ENCODE measurements around the gene MEIS1.
"Not testable (repeated sequence)": the region's sequence is repeated elsewhere in the genome, so short reads cannot be mapped to it uniquely, and the experiment has no call there.

Gene MEIS1

GRCh38 chr2:66470199-66470598 lies 35.3 kb downstream of the MEIS1 start:
- no peak for DNase-seq

GRCh38 chr2:66472225-66472843 lies 37.4 kb downstream of the MEIS1 start:
- no peak for DNase-seq

- no peak for DNase-seq
Measured at GRCh38 chr2:66477135-66477842, 42.4 kb downstream of the MEIS1 start.

- DNase-seq, result no peak
Measured at GRCh38 chr2:66478299-66478698, 43.4 kb downstream of the MEIS1 start.

DNA sequence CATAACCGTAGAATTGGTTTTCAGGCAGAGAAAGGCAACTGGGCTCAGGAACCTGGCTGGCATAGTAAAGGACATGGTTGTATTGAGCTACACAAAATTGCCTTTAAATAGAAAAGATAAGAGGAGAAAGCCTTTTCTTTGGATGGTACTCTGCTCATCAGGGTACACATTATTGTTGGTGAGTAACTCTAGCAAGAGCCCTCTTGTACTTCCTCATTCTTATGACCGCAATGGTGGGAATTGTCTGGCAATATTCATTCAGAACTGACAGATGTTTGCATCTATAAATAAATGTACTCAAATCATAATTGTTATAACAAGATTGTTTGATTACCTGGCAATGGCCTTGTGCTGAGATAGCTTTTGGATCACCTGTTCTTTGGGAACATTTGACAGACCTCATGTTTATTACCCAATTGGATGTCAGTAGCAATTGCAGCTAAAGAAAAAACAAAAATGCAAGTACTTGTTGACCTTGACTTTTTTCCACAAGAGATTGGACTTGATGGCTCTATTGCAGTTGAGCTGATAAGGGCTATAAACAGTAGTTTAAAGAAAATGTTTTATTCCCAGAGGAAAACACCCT lies 43.9 kb downstream of the MEIS1 start:
- DNase-seq, result no peak

DNA sequence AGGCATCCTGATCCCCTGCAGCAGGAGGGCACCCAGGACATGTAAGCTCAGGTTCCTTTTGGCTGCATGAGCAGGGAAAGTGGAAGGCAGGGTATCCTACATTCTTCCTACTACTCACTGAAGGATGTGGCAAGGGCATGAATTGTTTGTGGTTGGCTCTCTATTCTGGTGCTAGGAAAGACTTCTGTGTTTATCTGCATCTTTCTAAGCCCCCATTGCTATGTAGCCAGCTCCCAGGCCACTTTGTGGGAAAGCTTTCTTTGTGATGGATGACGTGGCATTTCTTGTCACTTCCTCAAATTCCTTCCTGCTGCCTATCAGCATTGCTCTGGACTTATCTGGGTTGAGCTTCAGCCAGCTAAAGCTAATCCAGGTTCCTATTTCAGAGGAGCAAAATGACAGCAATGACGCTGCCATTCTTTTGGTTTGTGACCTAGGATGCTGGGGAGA lies 46.2 kb downstream of the MEIS1 start:
- DNase-seq, result no peak

GRCh38 chr2:66485252-66485651 lies 50.3 kb downstream of the MEIS1 start:
- DNase-seq, result not testable (repeated sequence)

DNA sequence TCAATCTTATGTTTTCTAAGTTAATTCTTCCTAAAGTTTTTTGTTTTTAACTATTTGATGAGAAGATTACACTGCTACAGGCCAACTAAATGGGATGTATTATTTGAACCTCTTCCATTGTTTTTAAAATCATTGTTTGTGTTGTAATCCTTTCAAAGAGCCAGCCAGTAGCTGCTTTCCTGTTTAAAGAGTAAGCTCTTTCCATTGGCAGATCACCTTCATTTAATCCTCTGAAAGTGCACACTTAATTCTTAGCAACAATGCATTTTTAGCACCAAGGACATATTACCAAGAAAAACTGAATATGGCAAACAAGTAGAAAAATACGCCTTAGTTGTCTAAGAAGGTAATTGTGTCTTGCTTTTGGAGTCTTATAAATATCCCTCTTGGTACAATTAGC lies 54.0 kb downstream of the MEIS1 start:
- no peak for DNase-seq

DNA sequence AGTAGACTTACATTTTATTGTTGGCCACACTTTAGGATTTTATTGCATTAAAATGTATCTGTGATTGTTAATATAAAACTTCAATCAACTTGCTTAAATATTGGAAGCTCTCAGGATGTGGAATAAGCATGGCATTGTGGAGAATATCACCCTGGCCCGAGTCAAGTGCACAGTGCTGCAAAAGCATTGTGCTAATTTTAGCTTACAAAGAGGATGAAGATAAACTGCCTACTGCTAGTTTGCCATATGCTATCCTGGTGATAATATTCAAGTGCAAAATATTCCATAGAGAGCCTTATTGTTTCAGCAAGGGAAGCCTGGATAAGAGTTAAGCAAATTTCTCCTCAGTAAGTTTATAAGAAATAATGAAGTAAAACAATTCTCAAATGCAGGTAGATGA lies 54.5 kb downstream of the MEIS1 start:
- no peak for DNase-seq

DNA sequence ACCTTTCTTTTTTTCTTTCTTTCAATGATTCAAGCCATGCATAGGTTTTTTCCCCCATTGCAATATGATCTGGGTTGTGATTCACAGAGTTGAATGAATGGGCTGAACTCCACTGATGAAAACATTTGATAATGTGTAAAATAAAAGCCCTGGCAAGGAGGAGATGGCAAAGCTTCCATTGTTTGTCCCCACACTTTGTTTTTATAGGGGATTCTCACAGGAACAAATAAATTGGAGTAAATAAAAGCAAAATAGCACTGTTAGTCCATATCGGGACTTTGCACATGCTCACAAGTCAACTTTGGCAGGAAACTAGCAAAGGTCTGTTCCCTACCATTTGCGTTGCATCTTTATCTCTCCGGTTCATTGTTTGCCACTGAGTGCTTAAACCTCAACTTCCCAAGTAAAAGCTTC lies 55.7 kb downstream of the MEIS1 start:
- no peak for DNase-seq

DNA sequence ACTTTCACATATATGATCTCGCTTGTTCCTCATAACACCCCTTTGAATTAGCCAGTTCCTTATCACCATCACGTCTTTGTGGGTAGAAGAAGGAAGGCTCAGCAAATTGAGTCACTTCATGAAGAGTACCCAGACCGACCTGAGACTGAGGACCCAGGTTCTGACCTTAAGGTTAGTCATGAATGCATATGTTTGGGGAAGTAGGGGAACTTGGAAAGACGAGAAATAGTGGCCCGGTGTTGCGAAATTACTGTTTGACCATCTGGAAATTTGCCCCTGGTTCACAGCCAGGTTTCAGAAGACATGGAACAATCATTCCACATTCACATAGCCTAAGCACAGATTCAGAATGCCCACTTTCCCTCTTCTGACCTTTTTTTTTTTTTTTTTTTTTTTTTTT lies 59.8 kb downstream of the MEIS1 start:
- DNase-seq, result no peak

DNA sequence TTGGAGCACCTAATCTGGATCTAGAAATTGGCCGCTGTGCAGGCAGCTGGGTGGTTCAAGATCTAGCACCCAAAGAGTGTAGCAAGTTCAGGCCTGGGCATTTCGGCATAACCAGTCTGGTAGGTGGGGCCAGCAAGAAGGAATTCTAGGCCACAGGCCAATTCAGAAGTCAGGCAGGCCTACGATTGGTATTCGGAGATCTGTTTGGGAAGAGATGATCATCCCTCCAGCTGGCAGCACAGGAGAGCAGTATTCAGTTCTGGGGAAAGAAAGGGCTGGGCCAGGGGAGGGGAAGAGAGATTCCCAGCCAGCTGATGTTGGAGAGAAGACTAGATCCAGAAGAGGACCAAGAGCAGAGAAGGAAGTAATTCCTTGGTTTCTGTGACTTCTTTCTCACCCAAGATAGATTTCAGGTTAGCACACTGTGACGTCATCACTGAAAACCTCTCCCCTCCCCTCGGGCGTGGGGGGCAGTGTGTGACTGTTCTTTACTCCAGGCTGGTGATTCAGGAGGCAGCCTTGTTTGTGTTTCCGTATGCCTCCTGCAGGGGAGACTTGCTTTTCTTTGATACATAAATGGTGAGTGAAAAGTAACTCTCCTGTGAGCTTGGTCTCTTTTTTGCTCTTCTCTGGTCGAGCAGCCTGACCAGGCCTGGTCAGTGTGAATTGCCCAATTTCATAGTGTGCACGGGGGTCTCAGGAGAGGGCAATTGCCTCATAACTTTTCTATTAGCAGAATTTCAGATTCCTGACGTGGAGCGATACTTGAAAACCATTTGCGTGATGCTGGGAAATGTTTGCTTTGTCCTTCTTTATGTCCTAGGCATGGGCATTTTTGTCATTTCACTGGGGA lies 61.1 kb downstream of the MEIS1 start:
- DNase-seq, result no peak

DNA sequence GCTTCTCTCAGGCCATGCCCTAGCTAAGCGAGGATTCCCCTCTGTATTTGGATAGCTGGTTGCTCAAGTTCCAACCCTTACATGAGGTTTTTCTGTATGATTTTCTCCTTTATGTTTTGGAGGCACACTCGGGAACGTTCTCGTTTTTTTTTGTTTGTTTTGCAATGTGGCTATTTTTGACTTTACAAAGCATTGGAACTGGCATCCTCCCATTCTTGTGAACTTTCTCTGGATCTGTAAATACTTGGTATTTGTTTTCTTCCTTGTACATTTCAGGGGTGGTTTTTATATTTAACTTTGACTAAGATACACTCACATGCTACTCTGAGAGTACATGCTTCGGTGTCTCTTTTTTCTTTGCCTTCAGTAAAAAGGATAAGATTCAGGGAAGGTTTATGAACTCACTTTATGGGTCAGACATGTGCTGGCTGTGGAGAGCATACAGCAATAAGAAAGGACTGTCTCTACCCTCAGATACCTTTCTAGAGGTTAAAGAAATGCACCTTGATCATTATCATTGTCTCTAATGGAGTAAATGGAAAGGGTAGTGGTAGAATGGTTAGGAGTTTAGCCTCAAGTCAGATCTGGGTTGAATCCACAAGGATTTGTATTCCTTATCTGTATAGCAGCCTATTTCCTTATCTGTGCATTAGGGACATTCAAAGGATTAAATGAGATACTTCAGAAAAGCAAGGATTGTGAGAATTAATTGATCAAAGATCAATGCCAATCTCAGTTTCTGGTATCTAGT lies 61.9 kb downstream of the MEIS1 start:
- no peak for DNase-seq

DNA sequence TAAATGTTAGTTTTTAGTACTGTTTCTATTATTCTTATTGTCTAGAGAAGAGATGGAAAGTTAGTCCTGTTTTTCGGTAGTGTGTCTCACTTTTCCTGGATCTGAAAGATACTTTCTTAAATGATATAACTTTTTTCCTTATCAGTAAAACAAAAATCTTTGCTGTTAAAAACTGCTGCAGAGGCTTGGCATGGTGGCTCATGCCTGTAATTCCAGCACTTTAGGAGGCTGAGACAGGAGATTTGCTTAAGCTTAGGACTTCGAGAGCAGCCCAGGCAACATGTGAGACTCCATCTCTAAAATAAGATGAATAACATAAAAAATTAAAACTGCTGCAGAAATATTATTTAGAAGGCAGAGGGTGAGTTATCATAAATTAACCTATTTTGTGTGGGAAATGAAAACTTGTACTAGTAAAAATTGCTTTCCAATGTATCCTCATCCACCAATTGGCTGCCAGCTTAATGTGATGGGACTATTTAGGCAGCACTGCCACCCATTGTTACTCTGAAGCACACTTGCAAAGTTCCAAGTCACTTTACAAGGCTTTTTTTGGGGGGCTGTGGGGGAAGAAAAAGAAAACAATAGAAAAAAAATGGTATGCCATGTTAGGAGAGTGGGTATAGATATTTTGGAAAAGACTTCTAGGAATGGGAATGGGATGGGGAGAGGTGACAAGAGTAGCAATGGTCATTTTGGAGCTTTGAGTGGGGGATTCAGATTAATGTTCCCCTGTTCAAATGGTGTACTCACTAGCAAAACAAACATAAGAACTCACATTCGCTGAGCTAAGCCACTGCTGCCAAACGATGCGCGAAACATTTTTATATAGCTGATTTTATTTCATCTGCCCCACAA lies 62.7 kb downstream of the MEIS1 start:
- DNase-seq, result no peak

DNA sequence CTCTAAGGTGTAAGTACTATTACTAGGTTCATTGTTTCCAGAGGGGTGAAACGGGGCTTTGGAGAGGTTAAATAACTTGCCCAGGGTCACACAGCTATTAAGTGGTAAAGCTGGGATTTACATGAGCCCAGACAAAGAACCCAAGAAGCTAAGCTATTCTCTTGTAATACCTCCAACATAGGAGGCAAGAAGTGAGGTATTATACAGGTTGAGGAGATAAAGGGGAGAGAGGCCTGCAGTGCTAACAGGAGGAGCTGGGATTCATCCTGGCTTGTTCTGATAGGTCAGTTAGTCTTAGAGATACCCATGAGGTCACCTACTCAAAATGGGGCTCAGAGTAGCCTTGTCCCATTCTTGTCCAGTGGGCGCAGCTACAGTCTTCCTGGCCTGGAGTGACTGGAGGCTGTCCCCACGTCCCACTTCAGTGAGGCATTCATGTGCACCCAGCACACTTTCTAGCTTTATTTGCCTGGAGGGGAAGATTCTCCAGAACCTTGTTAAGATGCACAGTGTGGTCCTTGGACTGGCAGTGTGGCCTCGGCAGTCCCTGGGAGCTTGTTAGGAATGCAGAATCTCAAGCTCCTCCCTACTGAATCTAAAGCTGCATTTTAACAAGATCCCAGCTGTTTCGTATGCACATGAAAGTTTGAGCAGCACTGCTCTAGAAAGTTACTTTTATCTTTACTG lies 63.5 kb downstream of the MEIS1 start:
- no peak for DNase-seq

GRCh38 chr2:66501267-66501666 lies 66.3 kb downstream of the MEIS1 start:
- no peak for DNase-seq

DNA sequence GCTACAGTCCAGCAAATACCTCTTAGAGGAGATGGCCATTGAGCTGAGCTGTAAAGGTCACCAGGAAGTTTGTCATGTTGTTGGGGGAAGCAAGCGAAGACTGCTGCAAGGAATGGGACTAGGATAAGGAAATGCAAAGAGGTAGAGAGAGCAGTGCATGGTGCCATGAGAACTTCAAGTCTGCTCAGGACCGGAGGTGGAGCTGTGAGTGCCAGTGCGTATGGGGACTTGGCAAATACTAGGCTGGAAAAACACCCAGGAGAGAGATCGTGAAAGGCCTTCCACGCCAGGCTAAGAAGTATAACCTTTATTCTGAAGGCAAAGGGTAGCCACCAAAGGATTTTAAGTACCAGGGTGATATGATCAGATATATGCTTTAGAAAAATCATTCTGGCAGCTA lies 71.3 kb downstream of the MEIS1 start:
- DNase-seq, result no peak

GRCh38 chr2:66507673-66508201 lies 72.8 kb downstream of the MEIS1 start:
- no peak for DNase-seq

DNA sequence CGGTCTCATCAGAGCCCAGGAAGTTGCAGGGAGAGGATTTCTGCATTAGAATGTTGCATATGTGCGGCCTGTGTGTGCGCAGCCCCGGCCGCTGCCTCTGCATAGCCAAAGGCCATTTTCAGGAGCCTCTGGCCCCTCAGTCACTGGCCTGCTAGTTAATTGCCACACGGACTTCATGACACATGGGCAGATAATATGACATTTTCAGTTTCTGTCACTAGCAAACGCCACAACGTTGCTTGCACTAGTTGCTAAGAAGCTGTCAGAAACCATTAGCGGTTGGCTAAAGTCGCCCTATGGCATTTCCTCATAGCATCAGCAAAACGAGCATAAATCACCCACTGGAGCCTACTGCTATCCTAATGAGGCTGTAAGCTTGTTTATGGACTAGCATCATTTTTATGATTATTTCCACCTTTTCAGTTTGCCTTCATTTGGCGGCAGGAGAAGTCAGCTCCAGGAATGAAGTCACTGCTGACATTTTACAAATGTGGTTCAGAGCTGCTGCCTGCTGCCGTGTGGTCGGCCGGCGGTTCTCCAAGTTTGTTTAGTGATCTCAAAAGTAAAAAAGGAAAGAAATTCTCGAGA lies 73.7 kb downstream of the MEIS1 start:
- no peak for DNase-seq

GRCh38 chr2:66509326-66509811 lies 74.4 kb downstream of the MEIS1 start:
- no peak for DNase-seq
